GM12875 (cell line): ENCODE data around the gene RANBP3L.

Source experiments
- H3K4me3 ChIP-seq: one replicate; pipeline ENCODE4 v1.5.1; 2011; ENCODE audit warnings: low read depth, low read length, control low read depth
- TF ChIP-seq, protein P1 (sequence below): IDR thresholded peaks from 2 replicates; pipeline ENCODE4 v1.5.1; 2011; ENCODE audit warnings: low read depth, mild to moderate bottlenecking, control low read depth, inconsistent platforms, low read length, moderate library complexity, borderline replicate concordance; ENCODE audit not compliant: insufficient read depth

Gene RANBP3L

DNA sequence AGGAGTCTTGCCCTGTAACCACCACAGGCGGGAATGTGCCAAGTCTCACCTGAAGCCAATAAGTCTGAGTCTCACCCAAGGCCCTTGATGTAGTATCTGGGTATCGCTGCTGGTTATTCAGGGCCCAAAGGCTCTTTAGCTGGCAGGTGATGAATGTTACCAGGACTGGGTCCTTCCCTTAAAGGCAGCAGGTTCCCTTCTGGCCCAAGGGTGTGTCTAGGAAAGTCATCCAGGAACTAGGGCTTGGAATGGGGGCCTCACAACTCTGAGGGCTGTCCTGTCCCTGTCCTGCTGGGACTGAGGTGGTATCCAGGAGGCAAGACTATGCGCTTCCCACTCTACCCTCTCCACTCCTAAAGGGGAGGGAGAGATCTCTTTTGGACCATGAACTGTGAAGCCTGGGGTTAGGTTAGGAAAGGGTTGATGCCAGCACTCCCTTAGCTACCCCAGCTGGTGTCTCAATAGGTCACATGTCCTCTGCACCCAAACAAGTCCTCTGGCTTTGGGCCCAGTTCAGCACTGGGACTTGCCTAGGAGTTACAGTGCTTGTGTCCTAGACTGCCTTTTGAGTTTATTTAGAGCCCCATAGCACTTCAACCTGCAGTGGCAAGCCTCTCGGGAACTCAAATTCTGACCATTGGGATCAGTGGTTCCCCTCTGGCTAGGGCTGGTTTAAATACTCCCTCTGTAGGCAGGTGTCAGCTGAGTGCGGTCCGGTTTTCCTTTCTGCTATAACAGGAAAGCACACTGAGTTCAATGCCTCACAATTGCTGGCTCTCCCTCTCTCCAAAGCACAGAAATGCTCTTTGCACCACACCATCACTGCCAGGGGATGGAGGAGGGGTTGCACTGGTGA, 22.5 kb upstream of the RANBP3L start:
- H3K4me3 ChIP-seq = no peak overlapping the region
- TF ChIP-seq, protein P1, sequence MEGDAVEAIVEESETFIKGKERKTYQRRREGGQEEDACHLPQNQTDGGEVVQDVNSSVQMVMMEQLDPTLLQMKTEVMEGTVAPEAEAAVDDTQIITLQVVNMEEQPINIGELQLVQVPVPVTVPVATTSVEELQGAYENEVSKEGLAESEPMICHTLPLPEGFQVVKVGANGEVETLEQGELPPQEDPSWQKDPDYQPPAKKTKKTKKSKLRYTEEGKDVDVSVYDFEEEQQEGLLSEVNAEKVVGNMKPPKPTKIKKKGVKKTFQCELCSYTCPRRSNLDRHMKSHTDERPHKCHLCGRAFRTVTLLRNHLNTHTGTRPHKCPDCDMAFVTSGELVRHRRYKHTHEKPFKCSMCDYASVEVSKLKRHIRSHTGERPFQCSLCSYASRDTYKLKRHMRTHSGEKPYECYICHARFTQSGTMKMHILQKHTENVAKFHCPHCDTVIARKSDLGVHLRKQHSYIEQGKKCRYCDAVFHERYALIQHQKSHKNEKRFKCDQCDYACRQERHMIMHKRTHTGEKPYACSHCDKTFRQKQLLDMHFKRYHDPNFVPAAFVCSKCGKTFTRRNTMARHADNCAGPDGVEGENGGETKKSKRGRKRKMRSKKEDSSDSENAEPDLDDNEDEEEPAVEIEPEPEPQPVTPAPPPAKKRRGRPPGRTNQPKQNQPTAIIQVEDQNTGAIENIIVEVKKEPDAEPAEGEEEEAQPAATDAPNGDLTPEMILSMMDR = no peak

DNA sequence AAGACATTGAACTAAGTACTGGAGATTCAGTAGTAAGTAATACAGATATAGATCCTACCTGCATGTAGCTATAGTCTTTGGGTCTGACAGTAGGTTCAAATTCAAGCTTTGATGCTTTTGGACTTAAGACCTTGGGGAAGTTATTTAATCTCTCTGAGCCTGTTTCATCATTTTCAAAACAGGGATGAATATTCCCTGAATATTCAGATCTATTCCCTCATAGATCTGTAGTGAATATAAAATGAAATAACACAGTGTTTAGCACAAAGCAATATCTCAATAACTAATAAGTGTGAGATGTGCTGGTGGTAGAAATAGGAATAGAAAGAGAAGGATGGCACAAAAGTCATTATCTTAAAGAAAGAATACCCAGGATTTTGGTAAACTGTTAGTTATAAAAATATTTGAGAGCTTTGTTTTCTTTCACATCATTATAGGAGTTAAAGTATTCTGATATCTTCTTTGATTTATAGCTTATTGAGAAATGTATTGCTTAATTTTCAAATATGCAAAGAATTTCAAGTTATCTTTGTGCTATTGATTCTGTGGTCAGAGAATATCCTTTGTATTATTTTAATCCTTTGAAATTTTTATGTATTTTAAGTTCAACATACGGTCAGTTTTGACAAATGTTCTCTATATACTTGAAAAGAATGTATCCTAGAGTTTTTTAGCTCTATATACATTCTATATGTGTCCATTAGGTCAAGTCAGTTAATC, 11.4 kb upstream of the RANBP3L start:
- TF ChIP-seq, protein P1 = no peak
- no peak overlapping the region for H3K4me3 ChIP-seq

DNA sequence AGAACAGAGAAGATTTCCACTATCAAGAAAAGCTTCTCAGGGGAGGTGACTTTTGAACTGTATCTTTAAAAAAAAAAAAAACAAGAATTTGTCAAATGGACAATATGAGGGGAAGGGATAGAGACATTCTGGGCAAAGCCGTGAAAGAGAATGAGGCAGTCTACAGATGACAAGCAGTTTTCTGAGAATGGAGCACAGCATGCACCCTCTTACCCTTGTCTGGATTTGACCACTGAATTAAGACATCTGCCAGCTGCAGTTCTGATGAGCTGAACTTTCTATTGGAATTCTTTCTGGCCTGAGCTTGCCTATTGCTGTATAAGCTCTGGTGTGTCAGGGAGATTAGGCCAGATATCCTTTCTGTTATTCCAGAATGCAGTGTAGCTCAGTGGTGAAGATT, 10.3 kb upstream of the RANBP3L start:
- no peak overlapping the region for H3K4me3 ChIP-seq

DNA sequence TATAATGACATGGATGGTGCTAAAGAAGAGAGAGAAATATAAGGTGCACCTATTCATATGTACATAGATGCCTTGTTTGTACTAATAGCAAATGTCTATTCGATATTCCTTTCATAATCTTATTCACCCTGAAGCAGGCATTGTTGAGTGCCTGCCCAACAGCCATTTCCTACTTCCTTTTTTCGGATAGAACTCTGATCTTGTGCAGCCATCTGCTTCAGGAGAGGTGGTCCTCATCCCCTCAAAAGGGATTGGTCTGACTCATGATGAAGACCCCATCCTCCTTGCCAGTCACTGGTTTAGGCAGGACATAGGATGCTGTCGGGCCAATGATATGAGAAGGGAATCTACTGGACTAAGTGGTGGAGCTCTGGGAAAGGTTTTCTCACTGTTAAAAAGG, 8.4 kb upstream of the RANBP3L start:
- TF ChIP-seq, protein P1 = no peak
- H3K4me3 ChIP-seq = no peak overlapping the region

More for the DNA sequence above, 10.3 kb upstream of the RANBP3L start:
- TF ChIP-seq, protein P1 = no peak

DNA sequence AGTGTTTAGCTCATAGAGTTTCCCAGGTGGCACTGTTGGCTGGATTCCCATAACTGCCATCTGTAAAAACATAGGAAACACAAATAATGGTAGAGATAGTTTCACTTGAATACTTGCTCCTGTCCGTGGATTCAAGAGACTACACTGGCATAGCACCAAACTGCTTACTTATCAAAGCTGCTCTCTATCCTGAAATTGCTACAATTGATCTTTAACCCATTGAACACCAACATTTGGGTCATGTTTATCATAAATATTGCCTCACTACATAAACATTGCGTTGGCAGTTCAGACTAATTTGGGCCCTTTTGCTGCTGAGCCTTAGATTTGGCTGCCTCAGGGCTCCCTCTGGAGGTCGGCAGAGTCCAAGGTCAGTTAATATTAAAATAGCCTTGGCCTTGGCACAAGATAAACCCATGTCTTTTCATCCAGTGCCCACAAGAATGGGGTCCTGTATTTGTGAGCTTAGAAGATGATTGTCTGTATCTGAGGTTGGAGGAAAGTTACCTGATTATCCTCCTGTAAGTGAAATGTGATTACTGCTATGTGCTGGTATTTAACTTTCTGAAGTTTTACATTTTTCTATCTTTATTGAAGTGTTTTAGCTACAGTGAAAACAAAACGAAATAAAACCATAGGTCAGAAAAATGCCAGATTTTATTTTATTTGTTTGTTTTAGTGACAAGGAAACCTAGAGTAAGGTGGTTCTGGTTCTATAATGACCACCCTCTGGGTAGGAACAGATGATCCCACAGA, 4.0 kb upstream of the RANBP3L start:
- H3K4me3 ChIP-seq = no peak overlapping the region
- TF ChIP-seq, protein P1 = peak; percentile 60

DNA sequence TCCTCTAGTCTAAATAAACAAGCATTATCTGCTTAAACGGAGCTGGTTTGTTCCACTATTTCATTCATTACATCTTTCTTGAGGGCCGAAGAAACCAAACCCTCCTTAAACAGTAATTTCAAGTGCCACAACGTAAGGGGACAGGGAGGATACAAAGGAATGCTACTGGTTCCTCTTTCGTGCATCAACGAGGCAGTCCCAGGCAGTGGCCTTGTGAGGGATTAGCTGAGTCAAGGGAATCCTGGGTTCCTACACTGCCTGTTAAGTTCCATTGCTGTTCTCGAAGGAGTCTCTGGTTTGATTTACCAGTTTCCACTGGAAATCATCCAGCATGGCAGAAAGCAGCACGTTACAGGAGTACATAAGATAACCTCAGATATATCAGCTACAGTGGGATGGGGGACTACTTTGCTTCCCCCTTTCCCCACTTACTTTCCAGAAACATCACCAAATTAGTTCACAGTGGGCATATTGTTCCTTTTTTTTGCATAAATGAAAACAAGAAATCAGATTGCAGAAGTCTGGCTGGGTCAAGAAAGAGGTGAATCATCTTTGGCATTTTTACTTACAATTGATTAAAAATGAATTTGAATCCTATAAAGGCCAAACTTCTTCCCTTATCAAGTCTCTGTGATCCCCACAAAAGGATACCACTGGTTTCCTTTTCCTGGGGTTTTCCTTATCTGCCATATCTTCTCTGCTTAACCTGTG, 2.5 kb upstream of the RANBP3L start:
- TF ChIP-seq, protein P1 = no peak

More for the DNA sequence above, 2.5 kb upstream of the RANBP3L start:
- H3K4me3 ChIP-seq = no peak overlapping the region
